GM21723 (cell line): ENCODE measurements around the gene EIF3A.

Experiments
- ATAC-seq: cut with Tn5 transposase; IDR thresholded peaks from one replicate; pipeline ENCODE4 v1.9.1; 2021; ENCODE audit warnings: mild to moderate bottlenecking, moderate library complexity; ENCODE audit not compliant: unreplicated experiment

Gene EIF3A

GRCh38 chr10:119022846-119023552 is 57.6 kb downstream of the EIF3A start:
- ATAC-seq = no peak

GRCh38 chr10:119020627-119020946 is 60.0 kb downstream of the EIF3A start:
- ATAC-seq = no peak

- ATAC-seq = no peak
Measured at GRCh38 chr10:119007211-119007574, 73.4 kb downstream of the EIF3A start.

GRCh38 chr10:119006451-119007210 is 74.0 kb downstream of the EIF3A start:
- no peak for ATAC-seq

GRCh38 chr10:119005362-119006043 is 75.1 kb downstream of the EIF3A start:
- ATAC-seq = no peak

DNA sequence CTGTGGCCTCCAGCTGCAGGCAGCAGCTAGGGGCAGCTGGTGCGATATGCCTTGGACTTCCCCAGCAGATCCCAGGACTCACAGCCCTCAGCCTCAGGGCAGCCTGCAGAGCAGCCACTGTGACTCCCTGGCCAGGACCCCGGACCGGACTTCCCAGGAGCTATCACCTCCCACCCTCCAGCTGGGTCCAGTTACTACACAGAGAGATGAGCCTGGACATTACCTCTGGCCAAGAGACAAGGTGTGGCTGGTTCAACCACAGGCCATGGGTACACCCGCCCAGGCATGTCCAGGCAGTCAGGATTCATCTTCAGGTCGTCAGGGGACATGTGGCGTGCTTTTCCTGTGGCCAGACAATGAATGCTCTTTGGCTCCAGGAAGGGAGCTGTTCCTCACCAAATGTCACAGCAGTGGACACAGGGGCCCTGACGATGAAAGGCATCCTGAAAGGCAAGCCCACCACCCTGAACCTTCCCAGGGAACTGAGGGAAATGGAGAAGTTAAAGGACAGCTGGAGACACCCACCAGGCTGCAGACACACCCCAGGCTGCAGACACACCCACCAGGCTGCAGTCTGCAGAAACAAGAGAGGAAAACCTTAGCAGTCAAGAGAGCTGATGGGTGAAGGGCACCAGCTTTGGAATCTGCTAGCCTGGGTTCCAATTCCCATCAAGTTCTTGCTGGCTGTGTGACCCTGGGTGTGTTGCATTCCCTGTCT is 76.9 kb downstream of the EIF3A start:
- no peak for ATAC-seq

- ATAC-seq = no peak
Measured at GRCh38 chr10:119001717-119002500, 78.7 kb downstream of the EIF3A start.

DNA sequence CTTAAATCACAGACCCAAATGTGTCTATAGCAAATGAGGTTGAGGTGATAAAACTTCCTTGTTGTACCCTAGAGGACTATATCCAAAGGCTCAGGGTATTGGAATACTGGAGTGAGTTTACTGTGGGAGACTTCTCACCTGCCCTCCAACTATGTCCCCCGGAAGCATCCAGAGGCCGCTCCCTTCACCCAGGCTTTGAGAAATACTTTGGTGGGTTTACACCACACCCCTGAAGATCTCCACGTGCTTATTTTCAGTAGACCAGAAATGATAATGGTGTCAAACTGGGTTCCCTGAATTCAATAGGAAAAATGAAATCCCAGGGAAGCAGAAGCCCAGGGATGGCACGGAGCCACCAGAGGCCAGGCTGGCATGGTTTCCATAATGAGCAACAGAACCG is 82.4 kb downstream of the EIF3A start:
- ATAC-seq = no peak

GRCh38 chr10:118997379-118997778 is 83.2 kb downstream of the EIF3A start:
- no peak for ATAC-seq

DNA sequence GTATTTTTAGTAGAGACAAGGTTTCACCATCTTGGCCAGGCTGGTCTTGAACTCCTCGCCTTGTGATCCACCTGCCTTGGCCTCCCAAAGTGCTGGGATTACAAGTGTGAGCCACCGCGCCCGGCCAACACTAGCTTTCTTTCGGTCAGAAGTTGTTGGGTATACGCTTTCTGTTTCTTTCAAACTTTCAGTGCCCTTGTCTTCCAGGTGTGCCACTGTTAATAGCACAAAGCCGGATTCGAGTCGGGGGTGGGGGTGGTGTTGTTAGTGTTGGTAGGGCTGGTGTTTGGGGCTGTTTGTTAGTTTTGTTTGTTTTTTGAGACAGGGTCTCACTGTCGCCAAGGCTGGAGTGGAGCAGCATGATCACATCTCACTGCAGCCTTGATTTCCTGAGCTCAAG is 84.9 kb downstream of the EIF3A start:
- ATAC-seq = no peak

DNA sequence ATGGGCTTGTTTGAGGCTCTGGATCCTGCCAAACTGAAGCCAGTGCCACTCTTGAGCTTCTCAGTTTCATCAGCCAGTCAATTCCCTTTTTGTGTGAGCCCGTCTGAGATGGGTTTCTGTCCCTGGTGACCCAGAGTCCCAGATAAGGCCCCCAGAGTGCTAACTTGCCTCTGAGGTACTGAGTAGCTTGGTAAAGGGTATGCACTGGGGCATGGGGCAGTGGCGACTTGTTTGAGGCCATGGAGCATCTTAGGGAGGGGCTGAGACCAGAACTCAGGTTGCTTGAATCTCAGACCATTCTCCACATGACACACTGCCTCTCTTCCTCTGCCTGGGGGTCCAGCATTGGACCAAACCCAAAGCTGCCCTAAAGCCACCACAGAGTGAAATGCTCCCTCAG is 86.3 kb downstream of the EIF3A start:
- ATAC-seq = no peak

DNA sequence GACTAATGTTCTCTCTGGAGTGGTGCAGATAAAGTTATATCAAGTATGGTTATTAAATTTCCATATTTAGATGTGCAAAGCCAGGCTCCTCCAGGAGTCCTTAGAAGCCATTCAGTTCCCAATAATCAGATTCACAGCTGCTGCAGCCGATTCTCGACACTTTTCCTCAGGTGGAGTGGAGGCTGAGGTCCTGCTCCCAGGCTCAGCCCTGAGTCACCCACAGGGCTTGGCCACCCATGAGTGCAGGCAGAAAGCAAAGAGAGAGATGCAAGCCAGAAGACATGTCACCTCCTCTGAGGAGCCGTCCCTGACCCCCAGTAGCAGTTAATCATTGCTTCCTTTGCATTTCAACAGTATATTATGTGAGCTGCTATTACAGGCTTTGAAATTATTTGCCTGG is 87.4 kb downstream of the EIF3A start:
- ATAC-seq = no peak

DNA sequence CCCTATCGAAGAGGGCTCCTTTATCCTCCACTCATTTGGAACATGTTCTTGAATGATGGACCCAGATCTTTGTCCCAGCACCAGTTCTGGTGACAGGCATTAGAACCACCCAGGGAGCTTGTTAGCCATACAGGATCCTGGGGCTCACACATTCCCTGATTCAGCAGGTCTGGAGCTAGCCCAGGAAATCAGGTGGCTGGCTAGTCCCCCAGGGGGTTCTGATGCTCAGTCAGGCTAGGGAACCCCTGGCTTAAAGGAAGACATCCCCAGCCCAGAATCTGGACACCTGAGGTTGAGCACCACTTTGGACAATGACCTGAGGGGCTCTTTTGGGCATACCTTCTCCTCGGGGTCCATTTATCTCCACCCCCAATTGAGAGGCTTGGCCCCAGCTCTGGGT is 88.1 kb downstream of the EIF3A start:
- ATAC-seq = no peak

DNA sequence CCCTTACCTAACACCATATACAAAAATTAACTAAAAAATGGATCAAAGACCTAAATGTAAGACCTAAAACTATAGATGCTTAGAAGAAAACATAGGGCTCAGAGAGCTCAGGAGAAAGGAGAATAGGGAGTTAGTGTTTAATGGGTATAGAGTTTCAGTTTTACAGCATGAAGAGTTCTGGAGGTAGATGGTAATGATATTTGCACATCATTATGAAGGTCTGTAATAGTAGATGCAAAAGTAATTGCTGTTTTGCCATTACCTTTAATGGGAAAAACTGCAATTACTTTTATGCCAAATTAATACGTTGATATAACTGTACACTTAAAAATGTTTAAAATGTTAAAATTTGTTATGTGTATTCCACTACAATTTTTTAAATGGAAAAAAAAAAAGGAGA is 90.3 kb downstream of the EIF3A start:
- no peak for ATAC-seq

DNA sequence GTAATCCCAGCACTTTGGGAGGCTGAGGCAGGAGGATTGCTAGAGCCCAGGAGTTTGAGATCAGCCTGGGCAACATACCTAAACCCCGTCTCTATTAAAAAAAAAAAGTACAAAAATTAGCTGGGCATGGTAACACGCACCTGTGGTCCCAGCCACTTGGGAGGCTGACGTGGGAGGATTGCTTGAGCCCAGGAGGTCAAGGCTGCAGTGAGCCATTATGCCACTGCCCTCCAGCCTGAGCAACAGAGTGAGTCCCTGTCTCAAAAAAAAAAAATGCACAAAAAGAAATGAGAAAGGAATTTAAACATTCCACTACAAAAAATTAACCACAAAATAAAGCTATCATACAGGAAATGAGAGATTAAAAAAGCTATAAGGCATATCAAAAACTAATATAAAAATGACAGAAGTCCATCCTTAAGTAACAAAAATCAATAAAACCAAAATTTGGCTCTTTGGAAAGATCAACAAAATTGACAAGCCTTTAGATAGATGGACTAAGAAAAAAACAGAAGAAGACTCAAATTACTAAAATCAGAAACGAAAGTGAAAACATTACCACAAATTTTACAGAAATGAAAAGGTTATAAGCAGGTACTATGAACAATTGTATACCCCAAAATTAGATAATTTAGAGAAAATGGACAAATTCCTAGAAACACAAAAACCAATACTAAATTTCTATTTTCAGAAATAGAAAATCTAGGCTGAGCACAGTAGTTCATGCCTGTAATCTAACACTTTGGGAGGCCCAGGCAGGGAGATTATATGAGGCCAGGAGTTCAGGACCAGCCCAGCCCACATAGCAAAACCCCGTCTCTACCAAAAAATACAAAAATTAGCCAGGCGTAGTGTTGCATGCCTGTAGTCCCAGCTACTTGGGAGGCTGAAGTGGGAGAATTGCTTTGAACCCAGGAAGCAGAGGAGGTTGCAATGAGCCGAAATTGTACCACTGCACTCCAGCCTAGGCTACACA is 93.5 kb downstream of the EIF3A start:
- peak; percentile 87 for ATAC-seq

DNA sequence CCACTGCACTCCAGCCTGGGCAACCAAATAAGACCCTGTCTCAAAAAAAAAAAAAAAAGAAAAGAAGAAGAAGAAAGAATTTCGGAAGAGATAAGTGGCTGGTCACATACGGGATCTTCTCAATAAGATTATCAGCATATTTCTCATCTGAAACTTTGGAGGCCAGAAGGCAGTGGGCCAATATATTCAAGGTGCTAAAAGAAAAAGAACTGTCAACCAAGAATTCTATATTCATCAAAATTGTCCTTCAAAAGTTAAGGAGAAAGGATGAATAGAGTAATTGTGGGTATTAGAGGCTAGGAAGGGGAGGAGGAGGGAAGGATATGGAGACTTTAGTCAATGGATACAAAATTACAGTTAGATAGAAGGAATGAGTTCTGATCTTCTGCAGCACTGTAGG is 95.0 kb downstream of the EIF3A start:
- no peak for ATAC-seq
